GM12891 (cell line): Measurements from ENCODE around the gene UBQLN4. TPM values are rescaled to one million over a fixed set of nuclear protein-coding genes. Genes with fewer than 3 reads are reported as not detected.

Source experiments
- DNase-seq: peaks from one replicate; pipeline ENCODE4 v3.0.0; 2011; ENCODE audit warnings: low spot score; ENCODE audit not compliant: insufficient read length
- FAIRE-seq: peaks from 2 replicates; lab custom pipeline; 2011; peaks lifted over from hg19 to GRCh38; lab: Jason Lieb, UNC
- PAX5 ChIP-seq: IDR thresholded peaks from 2 replicates; pipeline ENCODE4 v1.6.1; 2011; ENCODE audit warnings: low read length, moderate library complexity, mild to moderate bottlenecking; ENCODE audit not compliant: insufficient read depth, severe bottlenecking
- POLR2A ChIP-seq: IDR thresholded peaks from 2 replicates; pipeline ENCODE4 v1.6.1; 2011; ENCODE audit warnings: low read depth, low read length, control low read depth
- POLR2AphosphoS5 ChIP-seq: IDR thresholded peaks from 2 replicates; pipeline ENCODE4 v1.6.1; 2011; ENCODE audit warnings: low read depth, low read length, control low read depth
- POU2F2 ChIP-seq: IDR thresholded peaks from 2 replicates; pipeline ENCODE4 v1.6.1; 2011; ENCODE audit warnings: low read depth, mild to moderate bottlenecking, control low read depth, low read length, moderate library complexity
- SPI1 ChIP-seq: IDR thresholded peaks from 2 replicates; pipeline ENCODE4 v1.6.1; 2011; ENCODE audit warnings: low read depth, low read length, control low read depth
- TAF1 ChIP-seq: IDR thresholded peaks from 2 replicates; pipeline ENCODE4 v1.6.1; 2011; ENCODE audit warnings: low read depth, low read length, control low read depth
- polyA plus RNA-seq: library from polyadenylated mRNA; unstranded; fragments of >200 nt; gene quantifications from one replicate; pipeline ENCODE4 v1.2.1, GENCODE V29; 2012; ENCODE audit warnings: low read depth, missing spikeins, inconsistent platforms; ENCODE audit not compliant: missing spikeins

Gene UBQLN4
- 16.5 TPM for polyA plus RNA-seq

GRCh38 chr1:156053768-156054499 is at the start of gene UBQLN4:
TSS of gene UBQLN4 (minus strand) at chr1:156053798. CDS start at chr1:156053701, 97 bp downstream.
- FAIRE-seq (no peak), DNase-seq (peak; percentile 92)
- TF ChIP-seq POLR2AphosphoS5: peak; percentile 13; the same call in 1 of the 2 replicates
- no peak for TF ChIP-seq POU2F2

- TF ChIP-seq TAF1: no peak
- FAIRE-seq (no peak), DNase-seq (no peak)
Measured at GRCh38 chr1:156102633-156103511, 49.3 kb upstream of the UBQLN4 start.

GRCh38 chr1:156101880-156102279 is 48.3 kb upstream of the UBQLN4 start:
- no peak for FAIRE-seq
- no peak for DNase-seq
- TF ChIP-seq POU2F2 (no peak), SPI1 (no peak), POLR2AphosphoS5 (no peak), POLR2A (no peak)

- TF ChIP-seq PAX5 (no peak), SPI1 (no peak), TAF1 (no peak), POU2F2 (no peak), POLR2AphosphoS5 (no peak), POLR2A (no peak)
- no peak for DNase-seq
Measured at GRCh38 chr1:156100205-156100995, 46.8 kb upstream of the UBQLN4 start.

GRCh38 chr1:156099282-156099681 is 45.7 kb upstream of the UBQLN4 start:
- DNase-seq (no peak), FAIRE-seq (no peak)
- TF ChIP-seq PAX5 (no peak), SPI1 (no peak), POLR2AphosphoS5 (no peak), TAF1 (no peak), POLR2A (no peak), POU2F2 (no peak)

More at GRCh38 chr1:156100205-156100995, 46.8 kb upstream of the UBQLN4 start:
- FAIRE-seq: peak; percentile 56

- no peak for FAIRE-seq
- no peak for DNase-seq
Measured at GRCh38 chr1:156098784-156099183, 45.2 kb upstream of the UBQLN4 start.

GRCh38 chr1:156097499-156098178 is 44.0 kb upstream of the UBQLN4 start:
- DNase-seq: no peak
- TF ChIP-seq POLR2A (0 out of 2 replicates have a peak, but pooled peaks have one; percentile 3), SPI1 (no peak), POU2F2 (peak; percentile 22; the same call in 1 of the 2 replicates), POLR2AphosphoS5 (no peak), TAF1 (0 out of 2 replicates have a peak, but pooled peaks have one; percentile 36), PAX5 (no peak)
- peak; percentile 48 for FAIRE-seq

More at GRCh38 chr1:156098784-156099183, 45.2 kb upstream of the UBQLN4 start:
- no peak for TF ChIP-seq TAF1
- TF ChIP-seq POLR2A: peak; percentile 41; the same call in 1 of the 2 replicates

GRCh38 chr1:156096640-156097391 is 43.2 kb upstream of the UBQLN4 start:
- peak; percentile 80 for DNase-seq
- peak; percentile 84 for FAIRE-seq
- TF ChIP-seq POU2F2 (peak; percentile 82), TAF1 (no peak), PAX5 (no peak), POLR2AphosphoS5 (no peak), POLR2A (peak; percentile 46; the same call in 1 of the 2 replicates), SPI1 (peak; percentile 66)
